ENCODE results near the gene METTL17.

DNA sequence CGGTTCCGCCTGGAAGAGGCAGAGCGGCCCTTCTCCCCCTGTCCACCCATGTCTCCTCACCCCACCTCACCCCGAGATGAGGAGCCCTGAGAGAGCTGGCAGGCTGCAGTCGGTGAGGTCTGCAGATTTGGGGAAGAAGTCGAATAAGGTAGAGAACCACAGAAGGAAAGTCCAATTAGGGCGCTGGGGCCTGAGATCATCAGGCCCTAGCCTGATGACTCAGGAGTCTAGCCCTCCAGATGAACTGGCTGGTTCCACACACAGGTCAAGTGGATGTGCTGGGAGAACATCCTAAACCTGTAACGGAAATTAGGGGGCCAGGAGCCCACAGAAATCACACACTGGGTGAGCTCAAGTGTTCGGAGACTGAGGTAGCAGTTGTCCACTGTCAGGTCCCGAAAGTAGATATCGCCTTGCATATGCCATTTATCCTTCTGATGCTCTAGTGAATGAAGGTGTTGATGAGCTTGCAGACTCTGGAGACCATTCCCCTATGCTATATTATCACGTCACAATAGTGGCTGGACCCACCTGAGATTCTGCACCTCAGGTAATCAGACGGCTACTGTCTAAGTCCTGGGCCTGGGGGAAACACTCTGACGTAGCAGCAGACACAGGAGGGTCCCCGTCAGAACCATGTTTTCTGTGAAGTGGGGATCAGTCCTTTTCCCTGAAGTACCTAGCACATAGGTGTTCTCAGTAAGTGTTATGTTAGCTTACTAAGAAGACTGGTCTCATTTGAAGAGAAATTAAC is 886 bp upstream of the METTL17 start:
- TF ChIP-seq, protein P1, sequence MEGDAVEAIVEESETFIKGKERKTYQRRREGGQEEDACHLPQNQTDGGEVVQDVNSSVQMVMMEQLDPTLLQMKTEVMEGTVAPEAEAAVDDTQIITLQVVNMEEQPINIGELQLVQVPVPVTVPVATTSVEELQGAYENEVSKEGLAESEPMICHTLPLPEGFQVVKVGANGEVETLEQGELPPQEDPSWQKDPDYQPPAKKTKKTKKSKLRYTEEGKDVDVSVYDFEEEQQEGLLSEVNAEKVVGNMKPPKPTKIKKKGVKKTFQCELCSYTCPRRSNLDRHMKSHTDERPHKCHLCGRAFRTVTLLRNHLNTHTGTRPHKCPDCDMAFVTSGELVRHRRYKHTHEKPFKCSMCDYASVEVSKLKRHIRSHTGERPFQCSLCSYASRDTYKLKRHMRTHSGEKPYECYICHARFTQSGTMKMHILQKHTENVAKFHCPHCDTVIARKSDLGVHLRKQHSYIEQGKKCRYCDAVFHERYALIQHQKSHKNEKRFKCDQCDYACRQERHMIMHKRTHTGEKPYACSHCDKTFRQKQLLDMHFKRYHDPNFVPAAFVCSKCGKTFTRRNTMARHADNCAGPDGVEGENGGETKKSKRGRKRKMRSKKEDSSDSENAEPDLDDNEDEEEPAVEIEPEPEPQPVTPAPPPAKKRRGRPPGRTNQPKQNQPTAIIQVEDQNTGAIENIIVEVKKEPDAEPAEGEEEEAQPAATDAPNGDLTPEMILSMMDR (IDR thresholded peaks at IDR 0.05), result no peak
- TF ChIP-seq POLR2AphosphoS5 (IDR thresholded peaks at IDR 0.05) (no peak), POLR2A (IDR thresholded peaks at IDR 0.05) (no peak)

Measured in sigmoid colon (tissue), 4 donors.